GM13976 (cell line): ENCODE data around the gene COL16A1.

Experiments used
- DNase-seq: peaks from one replicate; pipeline ENCODE4 v3.0.0; 2012; ENCODE audit warnings: low spot score
- CTCF ChIP-seq: IDR thresholded peaks from 2 replicates; pipeline ENCODE4 v1.5.1; 2012; ENCODE audit warnings: borderline replicate concordance, mild to moderate bottlenecking; ENCODE audit not compliant: insufficient read depth; ENCODE audit errors: extremely low read depth, missing control alignments, control extremely low read depth
- in situ Hi-C: fragments of 300-500 bp; cut with MboI; formaldehyde crosslinking; loops from one replicate; pipeline ENCODE4 v1.12.0; 2022; ENCODE audit warnings: low sequenced_read_pairs, mixed read lengths, inconsistent platforms; ENCODE audit not compliant: unreplicated experiment

The COL16A1 gene

GRCh38 chr1:31626223-31627207 is 77.3 kb downstream of the COL16A1 start:
- no peak for TF ChIP-seq CTCF
- in situ Hi-C loops, result no loop called here
- DNase-seq, result no peak

DNA sequence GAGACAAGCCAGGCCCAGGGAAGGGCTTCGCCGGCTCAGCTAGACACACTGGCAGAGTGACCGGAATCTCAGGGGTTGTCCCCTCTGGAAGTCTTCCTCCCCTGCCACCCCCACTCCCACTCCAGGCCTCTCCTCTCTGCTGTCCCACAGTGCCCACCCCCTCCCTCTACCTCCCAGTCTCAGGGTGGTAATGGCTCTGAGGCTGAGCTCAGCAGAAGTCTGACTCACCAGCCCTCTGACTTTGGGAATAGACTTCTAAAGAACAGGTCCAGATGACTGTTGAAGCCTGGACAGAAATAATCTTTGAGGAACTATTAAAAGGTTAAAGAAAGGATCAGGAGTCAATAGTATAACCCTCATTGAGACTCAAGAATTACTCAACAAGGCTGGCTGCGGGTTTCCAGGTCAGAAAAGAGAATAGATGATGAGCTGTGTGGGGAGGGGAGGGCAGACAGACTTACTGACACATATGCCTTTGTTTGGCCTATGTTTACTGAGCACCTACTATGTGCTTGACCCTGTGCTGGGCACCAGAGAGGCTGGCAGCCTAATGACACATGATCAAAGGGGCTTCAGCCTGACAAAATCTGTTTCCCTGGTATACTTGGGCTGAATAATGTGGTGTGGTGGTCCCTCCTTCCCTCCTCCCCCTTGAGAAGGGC is 78.1 kb downstream of the COL16A1 start:
- DNase-seq, result no peak
- no peak for TF ChIP-seq CTCF
- in situ Hi-C loops, result no loop called here

- in situ Hi-C loops, result no loop called here
- DNase-seq, result peak; percentile 21
- no peak for TF ChIP-seq CTCF
These were observed 78.9 kb downstream of the COL16A1 start for GRCh38 chr1:31624731-31625514.

DNA sequence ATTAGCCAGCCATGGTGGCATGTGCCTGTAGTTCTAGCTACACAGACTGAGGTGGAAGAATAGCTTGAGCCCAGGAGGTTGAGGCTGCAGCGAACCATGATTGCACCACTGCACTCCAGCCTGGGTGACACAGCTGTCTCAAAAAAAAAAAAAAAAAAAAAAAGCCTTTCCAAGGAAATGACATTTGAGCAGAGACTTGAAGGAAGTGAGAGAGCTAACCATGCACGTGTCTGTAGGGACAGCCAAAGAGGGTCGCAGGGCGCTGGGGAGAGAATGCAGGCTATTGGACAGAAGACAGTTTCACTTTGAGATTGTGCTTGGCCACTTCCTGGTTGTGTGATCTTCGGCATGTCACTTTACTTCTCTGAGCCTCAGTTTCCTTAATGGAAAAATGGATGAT is 79.5 kb downstream of the COL16A1 start:
- in situ Hi-C loops, result no loop called here
- DNase-seq, result peak; percentile 36
- TF ChIP-seq CTCF, result no peak

- in situ Hi-C loops, result no loop called here
- no peak for DNase-seq
- no peak for TF ChIP-seq CTCF
These were observed 80.5 kb downstream of the COL16A1 start for GRCh38 chr1:31623365-31623764.

DNA sequence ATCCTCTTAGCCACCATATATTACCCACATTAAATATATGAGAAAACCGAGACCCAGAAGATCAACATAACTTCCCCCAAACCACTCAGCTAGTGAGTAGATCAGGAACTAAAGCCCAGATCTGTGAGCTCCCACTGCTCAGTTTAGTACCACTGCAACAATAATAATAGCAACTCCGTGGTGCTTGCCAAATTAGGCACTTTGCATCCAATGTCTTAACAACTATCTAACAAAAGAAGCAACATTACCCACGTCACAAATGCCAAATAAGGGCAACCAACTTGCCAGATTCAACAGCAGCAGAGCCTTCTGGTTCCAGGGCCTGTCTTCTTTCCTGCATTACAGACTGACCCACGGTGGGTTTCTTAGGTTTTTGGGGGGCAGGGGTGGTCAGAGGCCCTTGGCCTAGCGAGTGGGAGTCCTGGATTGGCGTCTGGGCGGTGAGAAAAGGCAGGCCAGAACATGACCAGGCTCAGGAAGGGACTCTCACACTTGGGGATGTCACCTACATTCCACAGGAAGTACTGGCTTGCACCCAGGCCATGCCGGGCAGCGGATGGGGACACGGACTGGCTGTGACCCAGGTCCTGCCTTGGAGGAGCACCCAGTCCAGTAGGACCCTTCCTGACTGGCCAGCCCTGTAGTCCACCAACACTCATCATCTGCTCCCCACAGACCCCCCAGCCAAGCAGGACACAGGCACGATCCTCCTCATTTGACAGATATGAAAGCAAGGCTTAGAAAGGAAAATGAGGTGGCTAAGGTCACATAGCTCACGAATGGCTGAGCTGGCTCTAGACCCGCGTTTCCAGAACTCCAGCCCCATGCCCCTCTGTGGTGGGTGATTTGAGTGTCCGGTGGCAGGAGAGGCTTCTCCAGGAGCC is 81.7 kb downstream of the COL16A1 start:
- no peak for TF ChIP-seq CTCF
- in situ Hi-C loops, result no loop called here
- no peak for DNase-seq
